IMR-90 (cell line): ENCODE measurements around the gene HAAO. TPM values are rescaled to one million over a fixed set of nuclear protein-coding genes. Genes with fewer than 3 reads are reported as not detected.

Experiments
- ATAC-seq: fragments of 200-7000 bp; cut with Tn5 transposase; 2 replicates; pipeline ENCODE4 v1.9.1; 2020; ENCODE audit warnings: low read depth, mild to moderate bottlenecking, moderate library complexity
- BruUV-seq: library from RNA; stranded (reverse); fragments of 400-500 nt; replicated peaks from 2 replicates; lab custom pipeline; 2021; lab: Mats Ljungman, UMichigan
- CTCF ChIA-PET: fragments of 300-600 bp; formaldehyde crosslinking; extraction: SDS; loops from one replicate; lab custom pipeline; 2021; ENCODE audit warnings: antibody characterized with exemption; lab: Yijun Ruan, JAX
- POLR2A ChIA-PET: fragments of 300-600 bp; sonication (Branson Sonifier 250); formaldehyde crosslinking; loops from one replicate; lab custom pipeline; 2022; ENCODE audit warnings: antibody characterized with exemption; ENCODE audit not compliant: unreplicated experiment; lab: Charles Lee
- DNase-seq: peaks from one replicate; pipeline ENCODE4 v3.0.0; 2013
- H2AFZ ChIP-seq: replicated peaks from 2 replicates; pipeline ENCODE3; 2013; ENCODE audit warnings: low read length, mild to moderate bottlenecking; ENCODE audit not compliant: poor library complexity
- H2AK5ac ChIP-seq: 2 replicates; pipeline ENCODE4 v1.6.1; 2013; ENCODE audit warnings: low read depth, low read length, inconsistent platforms
- H2AK9ac ChIP-seq: replicated peaks from 2 replicates; pipeline ENCODE3; 2013; ENCODE audit warnings: mild to moderate bottlenecking, low read depth, low read length, moderate library complexity; ENCODE audit not compliant: poor library complexity
- H2BK120ac ChIP-seq: 2 replicates; pipeline ENCODE4 v1.6.1; 2013; ENCODE audit warnings: low read depth, low read length, inconsistent platforms
- H2BK15ac ChIP-seq: 3 replicates; pipeline ENCODE4 v1.6.1; 2013; ENCODE audit warnings: low read depth, low read length, inconsistent platforms
- H2BK20ac ChIP-seq: 2 replicates; pipeline ENCODE4 v1.6.1; 2013; ENCODE audit warnings: low read depth, mild to moderate bottlenecking, inconsistent platforms, low read length, moderate library complexity
- H2BK5ac ChIP-seq: 2 replicates; pipeline ENCODE4 v1.6.1; 2013; ENCODE audit warnings: mild to moderate bottlenecking, low read depth, low read length, inconsistent platforms; ENCODE audit not compliant: poor library complexity, severe bottlenecking
- H3K14ac ChIP-seq: replicated peaks from 2 replicates; pipeline ENCODE4 v1.6.1; 2013; ENCODE audit warnings: low read depth, low read length, inconsistent platforms
- H3K18ac ChIP-seq: 2 replicates; pipeline ENCODE4 v1.6.1; 2013; ENCODE audit warnings: low read depth, low read length, control low read depth
- H3K23ac ChIP-seq: 2 replicates; pipeline ENCODE4 v1.6.1; 2013; ENCODE audit warnings: low read depth, low read length, inconsistent platforms
- H3K27ac ChIP-seq: 2 replicates; pipeline ENCODE4 v1.5.1; 2013; ENCODE audit warnings: mild to moderate bottlenecking, control low read depth, low read length; ENCODE audit not compliant: insufficient read depth
- H3K27me3 ChIP-seq: 2 replicates; pipeline ENCODE4 v1.6.1; 2013; ENCODE audit warnings: low read length; ENCODE audit not compliant: control insufficient read depth, insufficient read depth
- H3K36me3 ChIP-seq: 2 replicates; pipeline ENCODE4 v1.6.1; 2013; ENCODE audit warnings: low read length, mixed read lengths; ENCODE audit not compliant: control insufficient read depth, insufficient read depth
- H3K4ac ChIP-seq: 2 replicates; pipeline ENCODE4 v1.6.1; 2013; ENCODE audit warnings: low read depth, low read length, inconsistent platforms
- H3K4me1 ChIP-seq: 2 replicates; pipeline ENCODE4 v1.6.1; 2013; ENCODE audit warnings: low read length, mixed read lengths; ENCODE audit not compliant: control insufficient read depth, insufficient read depth
- H3K4me2 ChIP-seq: 2 replicates; pipeline ENCODE4 v1.6.1; 2013; ENCODE audit warnings: low read depth, mild to moderate bottlenecking, control low read depth, low read length, moderate library complexity
- H3K4me3 ChIP-seq: 2 replicates; pipeline ENCODE4 v1.5.1; 2013; ENCODE audit warnings: low read depth, mild to moderate bottlenecking, control low read depth, low read length, moderate library complexity; ENCODE audit not compliant: insufficient read depth
- H3K56ac ChIP-seq: 2 replicates; pipeline ENCODE4 v1.6.1; 2013; ENCODE audit warnings: low read length, inconsistent platforms; ENCODE audit not compliant: insufficient read depth; ENCODE audit errors: extremely low read depth
- H3K79me1 ChIP-seq, 2 experiments: 2 replicates each; pipeline ENCODE4 v1.6.1; 2013; ENCODE audit warnings: low read length in 2 of 2, inconsistent platforms in 1 of 2, low read depth in 1 of 2
- H3K9ac ChIP-seq: 2 replicates; pipeline ENCODE4 v1.6.1; 2013; ENCODE audit warnings: low read depth, low read length, control low read depth
- H3K9me1 ChIP-seq: 2 replicates; pipeline ENCODE4 v1.6.1; 2013; ENCODE audit warnings: low read length, inconsistent platforms; ENCODE audit not compliant: insufficient read depth
- H3K9me3 ChIP-seq: 2 replicates; pipeline ENCODE4 v1.6.1; 2013; ENCODE audit warnings: low read length; ENCODE audit not compliant: control insufficient read depth, insufficient read depth
- H4K20me1 ChIP-seq: 2 replicates; pipeline ENCODE4 v1.6.1; 2013; ENCODE audit warnings: low read length, inconsistent platforms; ENCODE audit not compliant: insufficient read depth
- H4K5ac ChIP-seq: 2 replicates; pipeline ENCODE4 v1.6.1; 2013; ENCODE audit warnings: mild to moderate bottlenecking, low read depth, low read length, control low read depth
- H4K8ac ChIP-seq, 2 experiments: 2 replicates each; pipeline ENCODE4 v1.6.1; 2013; ENCODE audit warnings: low read depth in 2 of 2, low read length in 2 of 2, control low read depth in 1 of 2, inconsistent platforms in 1 of 2
- H4K91ac ChIP-seq: 2 replicates; pipeline ENCODE4 v1.6.1; 2013; ENCODE audit warnings: low read depth, low read length, inconsistent platforms; ENCODE audit not compliant: insufficient read depth
- CEBPB ChIP-seq: IDR thresholded peaks from 2 replicates; pipeline ENCODE4 v1.6.1; 2012; ENCODE audit warnings: low read depth, low read length, improper control_type of control experiment
- CHD1 ChIP-seq: IDR thresholded peaks from 2 replicates; pipeline ENCODE4 v1.6.1; 2012; ENCODE audit warnings: low read depth, low read length, improper control_type of control experiment
- CTCF ChIP-seq: conservative IDR thresholded peaks from 2 replicates; pipeline ENCODE4 v1.5.1; 2012; ENCODE audit warnings: mild to moderate bottlenecking, low read depth, low read length, improper control_type of control experiment
- MAFK ChIP-seq: IDR thresholded peaks from 2 replicates; pipeline ENCODE4 v1.6.1; 2012; ENCODE audit warnings: low read depth, low read length, improper control_type of control experiment
- MXI1 ChIP-seq: IDR thresholded peaks from 2 replicates; pipeline ENCODE4 v1.6.1; 2012; ENCODE audit warnings: low read depth, mild to moderate bottlenecking, low read length, moderate library complexity, borderline replicate concordance
- NFE2L2 ChIP-seq: fragments of 150-350 bp; IDR thresholded peaks from 2 replicates; pipeline ENCODE4 v1.6.1; 2016; ENCODE audit warnings: low read depth, mild to moderate bottlenecking, low read length
- SMC3 ChIP-seq: fragments of 150-350 bp; IDR thresholded peaks from 2 replicates; pipeline ENCODE4 v1.6.1; 2016; ENCODE audit warnings: low read depth, mild to moderate bottlenecking, antibody characterized with exemption, low read length, moderate library complexity
- WGBS, 2 experiments: methylation state at CpG; one replicate each; pipeline versions ENCODE4 v1.1.5 to v1.1.7; 2013; ENCODE audit warnings: missing lambda C conversion rate in 2 of 2; ENCODE audit not compliant: insufficient read length in 1 of 2; ENCODE audit errors: extremely low coverage in 2 of 2; 5-methylcytosine and 5-hydroxymethylcytosine counted together
- dilution Hi-C: fragments of 300-500 bp; cut with HindIII; formaldehyde crosslinking; loops from one replicate; pipeline ENCODE4 v1.14.3; 2018; ENCODE audit warnings: low sequenced_read_pairs; ENCODE audit not compliant: unreplicated experiment
- in situ Hi-C: fragments of 300-500 bp; cut with MboI; formaldehyde crosslinking; loops from 3 replicates; pipeline ENCODE4 v1.14.3; 2019; ENCODE audit warnings: low sequenced_read_pairs, inconsistent platforms, mixed read lengths
- intact Hi-C: fragments of 100-400 bp; cut with micrococcal nuclease; formaldehyde crosslinking; loops from 2 replicates; pipeline ENCODE4 v1.10.0; 2022
- polyA plus RNA-seq, 3 experiments: library from polyadenylated mRNA; depleted of rRNA; stranded (reverse); fragments of >200 nt; gene quantifications; 2 replicates each; pipeline ENCODE4 v1.2.3, GENCODE V29; 2012; ENCODE audit warnings: low replicate concordance in 1 of 3
- total RNA-seq: library from RNA; depleted of rRNA; stranded (reverse); fragments of >200 nt; gene quantifications from 2 replicates; pipeline ENCODE4 v1.2.3, GENCODE V29; 2012
- TF ChIP-seq, protein P1 (sequence below): fragments of 150-350 bp; IDR thresholded peaks from 2 replicates; pipeline ENCODE4 v1.6.1; 2016; ENCODE audit warnings: low read depth, mild to moderate bottlenecking, low read length, moderate library complexity, borderline replicate concordance

The HAAO gene
- total and polyA plus RNA-seq, 2 of the 4 experiments (the other 2 are of a cell fraction), result 0.05 to 0.18 TPM

GRCh38 chr2:42758751-42759150 lies 33.6 kb downstream of the HAAO start:
- H3K56ac ChIP-seq, result no peak overlapping the region
- H3K18ac ChIP-seq, result no peak overlapping the region
- no peaks in the 10 kb centered on the region for H4K20me1 ChIP-seq
- WGBS, 2 experiments, result no CpG with 5 or more reads among the region's 1 CpG
- H3K23ac ChIP-seq, result no peak overlapping the region
- H4K91ac ChIP-seq, result no peak overlapping the region
- H3K27ac ChIP-seq, result no peak overlapping the region
- no peak overlapping the region for H2BK5ac ChIP-seq
- intact Hi-C loops (no loop called here), dilution Hi-C loops (no loop called here), in situ Hi-C loops (no loop called here)
- H2AK9ac ChIP-seq, result no peak overlapping the region
- no peaks in the 10 kb centered on the region; the same call in 1 of the 2 replicates for H3K36me3 ChIP-seq
- ChIA-PET POLR2A (no interaction called here), CTCF (no interaction called here)
- no peak overlapping the region for H2BK120ac ChIP-seq
- H3K9ac ChIP-seq, result no peak overlapping the region
- DNase-seq (no peak), ATAC-seq (no peak)
- no peaks in the 10 kb centered on the region for H3K9me3 ChIP-seq
- no peak overlapping the region for H2AFZ ChIP-seq
- H3K79me1 ChIP-seq, result no peaks in the 10 kb centered on the region
- H3K4me2 ChIP-seq, result no peak overlapping the region
- no peak overlapping the region for H4K8ac ChIP-seq
- no peak overlapping the region for H3K14ac ChIP-seq
- H3K4me3 ChIP-seq, result no peak overlapping the region
- no peaks in the 10 kb centered on the region for H3K4me1 ChIP-seq
- BruUV-seq, result no TSS peak
- H2BK15ac ChIP-seq, result no peak overlapping the region
- TF ChIP-seq CEBPB, result no peak
- TF ChIP-seq NFE2L2, result no peak
- no peak for TF ChIP-seq MAFK
- TF ChIP-seq MXI1, result no peak
- no peak for TF ChIP-seq CHD1
- TF ChIP-seq, protein P1, sequence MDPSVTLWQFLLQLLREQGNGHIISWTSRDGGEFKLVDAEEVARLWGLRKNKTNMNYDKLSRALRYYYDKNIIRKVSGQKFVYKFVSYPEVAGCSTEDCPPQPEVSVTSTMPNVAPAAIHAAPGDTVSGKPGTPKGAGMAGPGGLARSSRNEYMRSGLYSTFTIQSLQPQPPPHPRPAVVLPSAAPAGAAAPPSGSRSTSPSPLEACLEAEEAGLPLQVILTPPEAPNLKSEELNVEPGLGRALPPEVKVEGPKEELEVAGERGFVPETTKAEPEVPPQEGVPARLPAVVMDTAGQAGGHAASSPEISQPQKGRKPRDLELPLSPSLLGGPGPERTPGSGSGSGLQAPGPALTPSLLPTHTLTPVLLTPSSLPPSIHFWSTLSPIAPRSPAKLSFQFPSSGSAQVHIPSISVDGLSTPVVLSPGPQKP, result no peak
- TF ChIP-seq SMC3, result no peak
- no peak for TF ChIP-seq CTCF
- no peak overlapping the region for H4K5ac ChIP-seq
- H2AK5ac ChIP-seq, result no peak overlapping the region
- H3K4ac ChIP-seq, result no peak overlapping the region
- no peak overlapping the region for H2BK20ac ChIP-seq
- peaks cover 6% of the 10 kb centered on the region; the same call in 1 of the 2 replicates for H3K9me1 ChIP-seq
- H3K27me3 ChIP-seq, result no peaks in the 10 kb centered on the region; the same call in 1 of the 2 replicates
